RPMI7951 (cell line): Measurements from ENCODE around the gene SKI. TPM values are rescaled to one million over a fixed set of nuclear protein-coding genes. Genes with fewer than 3 reads are reported as not detected.

Experiments
- DNase-seq: peaks from one replicate; pipeline ENCODE4 v3.0.0-alpha.2; 2012; ENCODE audit warnings: low read depth
- total RNA-seq: library from RNA; depleted of rRNA; stranded (reverse); fragments of >200 nt; shearing (Covaris generic); gene quantifications from 2 replicates; pipeline ENCODE4 v1.2.3, GENCODE V29; 2014

The SKI gene
- total RNA-seq, 1 experiment from 2014 or later, result 3.5 TPM

DNA sequence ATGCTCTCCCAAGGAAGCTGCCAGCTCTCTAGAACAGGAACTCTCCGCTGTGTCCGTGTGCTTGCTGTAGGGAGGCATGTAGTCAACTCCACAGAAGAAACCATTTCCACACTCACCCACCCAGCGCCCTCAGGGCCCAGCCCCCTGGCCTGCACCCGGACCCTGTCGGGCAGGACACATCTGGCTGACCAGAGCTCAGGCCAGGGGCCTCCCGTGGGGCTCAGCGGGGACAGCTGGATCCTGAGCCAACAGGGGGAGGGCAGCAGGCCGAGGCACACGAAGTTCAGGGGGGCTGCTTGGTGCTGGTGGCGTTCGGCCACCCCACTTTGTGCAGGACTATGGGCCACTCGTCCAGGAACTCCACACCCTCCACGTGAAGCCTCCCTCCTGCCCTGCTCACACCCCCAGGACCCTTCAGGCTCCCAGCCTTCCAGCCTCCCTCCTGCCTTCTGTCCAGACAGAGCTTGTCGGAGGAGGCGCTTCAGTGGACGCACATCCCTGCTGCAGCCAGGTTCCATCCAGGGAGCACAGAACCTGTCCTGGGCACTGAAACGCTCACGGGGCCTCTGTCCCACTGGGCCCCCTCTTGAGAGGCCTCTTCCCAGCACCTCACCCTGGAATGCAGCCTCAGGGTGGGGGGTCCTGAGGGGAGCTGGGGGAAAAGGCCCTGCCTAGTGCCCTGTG lies 18.6 kb upstream of the SKI start:
- DNase-seq, result no peak

GRCh38 chr1:2210084-2210653 lies 17.9 kb upstream of the SKI start:
- DNase-seq, result no peak

- DNase-seq, result no peak
Measured at GRCh38 chr1:2210786-2211185, 17.3 kb upstream of the SKI start.

DNA sequence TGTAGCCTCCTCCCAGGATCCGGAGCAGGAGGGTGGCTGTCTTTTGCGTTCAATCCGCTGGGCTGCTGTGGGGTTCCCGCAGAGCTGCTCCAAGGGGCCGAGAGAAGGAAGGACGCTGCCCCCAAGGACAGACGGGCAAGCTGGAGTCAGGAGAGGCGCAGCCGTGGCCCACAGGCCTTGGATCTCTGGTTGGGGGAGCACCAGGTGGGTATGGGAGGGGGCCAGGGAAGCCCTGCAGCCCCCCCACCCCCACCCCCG lies 15.9 kb upstream of the SKI start:
- DNase-seq, result no peak

GRCh38 chr1:2212532-2213491 lies 15.3 kb upstream of the SKI start:
- peak; percentile 96 for DNase-seq

DNA sequence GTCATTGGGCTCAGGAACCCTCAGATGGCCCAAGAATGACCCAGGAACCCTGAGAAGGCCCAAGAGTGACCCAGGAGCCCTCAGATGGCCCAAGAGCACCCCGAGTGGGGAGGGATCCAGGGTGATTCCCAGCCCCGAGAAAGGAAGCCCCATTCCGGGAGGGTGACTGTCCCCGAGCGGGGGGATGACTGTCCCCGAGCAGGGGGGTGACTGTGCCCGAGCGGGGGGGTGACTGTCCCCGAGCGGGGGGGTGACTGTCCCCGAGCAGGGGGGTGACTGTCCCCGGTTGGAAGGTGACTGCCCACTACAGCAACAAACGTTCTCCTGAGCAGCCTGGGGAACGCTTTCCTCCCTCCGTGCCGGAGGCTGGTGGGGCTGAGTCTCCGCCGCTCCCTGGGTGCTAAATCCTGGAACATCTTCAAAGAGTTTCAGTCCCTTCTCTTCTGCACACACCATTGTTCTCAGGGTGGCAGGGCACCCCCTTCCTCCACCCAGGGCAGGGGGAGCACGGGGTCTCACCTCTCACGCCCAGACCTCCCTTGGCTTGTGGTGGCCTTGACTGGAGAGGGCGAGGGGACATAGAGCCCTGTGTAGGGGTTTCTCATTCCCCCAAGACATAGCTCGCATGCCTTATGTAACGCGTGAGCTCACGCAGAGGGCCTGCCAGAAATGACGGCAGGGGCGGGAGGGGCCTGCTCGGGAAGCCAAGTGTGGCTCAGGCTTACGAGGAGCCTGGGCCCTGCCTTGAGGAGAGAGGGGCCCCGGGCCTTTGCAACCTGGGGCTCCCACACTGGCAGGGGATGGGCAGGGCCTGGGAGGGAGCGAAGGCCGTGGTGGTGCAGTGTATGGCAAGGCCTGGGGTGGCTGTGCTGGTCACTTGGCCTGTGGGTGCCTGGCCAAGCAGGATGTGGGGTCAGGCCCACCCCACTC lies 14.3 kb upstream of the SKI start:
- no peak for DNase-seq

GRCh38 chr1:2214541-2215241 lies 13.4 kb upstream of the SKI start:
- DNase-seq, result no peak

- no peak for DNase-seq
Measured at GRCh38 chr1:2215329-2215728, 12.8 kb upstream of the SKI start.

GRCh38 chr1:2215909-2216766 lies 12.0 kb upstream of the SKI start:
- no peak for DNase-seq

GRCh38 chr1:2216767-2217058 lies 11.4 kb upstream of the SKI start:
- DNase-seq, result no peak

- no peak for DNase-seq
Measured at GRCh38 chr1:2221271-2221670, 6.8 kb upstream of the SKI start.

GRCh38 chr1:2224170-2224584 lies 3.9 kb upstream of the SKI start:
- DNase-seq, result no peak

GRCh38 chr1:2224631-2225428 lies 3.3 kb upstream of the SKI start:
- no peak for DNase-seq

DNA sequence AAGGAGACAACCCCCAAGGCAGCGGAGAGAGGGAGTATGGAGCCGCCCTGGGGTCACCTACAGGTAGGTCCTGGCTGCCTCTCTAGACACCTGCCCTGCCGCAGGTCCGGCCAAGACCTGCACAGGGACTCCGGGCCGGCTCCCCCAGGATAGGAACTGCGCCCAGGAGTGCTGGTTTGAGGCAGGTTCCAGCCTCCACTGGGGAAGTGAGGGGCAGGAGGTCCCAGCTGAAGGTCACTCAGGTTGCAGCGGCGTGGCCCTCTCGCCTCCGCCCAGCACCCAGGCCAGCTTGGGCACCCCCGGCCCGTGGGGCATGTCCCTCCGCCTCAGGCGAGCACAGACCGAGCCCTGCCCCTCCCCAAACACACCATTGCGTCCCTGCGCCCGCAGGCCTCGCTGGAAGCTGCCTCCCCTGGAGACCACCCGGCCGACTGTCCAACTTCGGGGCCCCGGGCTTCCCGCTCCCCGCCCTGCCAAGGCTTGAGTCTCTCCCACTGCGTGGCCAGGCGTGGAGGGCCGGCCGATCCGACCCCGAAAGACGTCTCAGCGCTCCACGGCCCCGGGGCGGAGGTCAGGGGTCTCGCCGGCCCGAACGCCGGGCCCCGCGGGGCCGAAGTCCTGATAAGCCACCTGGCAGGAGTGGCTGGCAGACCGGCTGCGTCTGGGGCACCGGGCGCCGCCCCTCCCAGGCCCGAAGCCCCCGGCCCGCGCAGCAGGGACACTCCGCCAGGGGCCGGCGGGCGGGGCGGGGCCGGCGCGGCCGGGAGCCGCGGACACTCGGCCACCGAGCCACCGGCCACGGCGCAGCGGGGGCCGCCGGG lies 1.4 kb upstream of the SKI start:
- no peak for DNase-seq

GRCh38 chr1:2227346-2228156 lies 568 bp upstream of the SKI start:
- DNase-seq, result peak; percentile 94

DNA sequence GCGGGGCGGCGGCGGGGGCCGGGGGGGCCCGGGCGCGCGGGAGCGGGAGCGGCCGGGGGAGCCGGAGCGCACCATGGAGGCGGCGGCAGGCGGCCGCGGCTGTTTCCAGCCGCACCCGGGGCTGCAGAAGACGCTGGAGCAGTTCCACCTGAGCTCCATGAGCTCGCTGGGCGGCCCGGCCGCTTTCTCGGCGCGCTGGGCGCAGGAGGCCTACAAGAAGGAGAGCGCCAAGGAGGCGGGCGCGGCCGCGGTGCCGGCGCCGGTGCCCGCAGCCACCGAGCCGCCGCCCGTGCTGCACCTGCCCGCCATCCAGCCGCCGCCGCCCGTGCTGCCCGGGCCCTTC lies 546 bp downstream of the SKI start:
- DNase-seq, result no peak

DNA sequence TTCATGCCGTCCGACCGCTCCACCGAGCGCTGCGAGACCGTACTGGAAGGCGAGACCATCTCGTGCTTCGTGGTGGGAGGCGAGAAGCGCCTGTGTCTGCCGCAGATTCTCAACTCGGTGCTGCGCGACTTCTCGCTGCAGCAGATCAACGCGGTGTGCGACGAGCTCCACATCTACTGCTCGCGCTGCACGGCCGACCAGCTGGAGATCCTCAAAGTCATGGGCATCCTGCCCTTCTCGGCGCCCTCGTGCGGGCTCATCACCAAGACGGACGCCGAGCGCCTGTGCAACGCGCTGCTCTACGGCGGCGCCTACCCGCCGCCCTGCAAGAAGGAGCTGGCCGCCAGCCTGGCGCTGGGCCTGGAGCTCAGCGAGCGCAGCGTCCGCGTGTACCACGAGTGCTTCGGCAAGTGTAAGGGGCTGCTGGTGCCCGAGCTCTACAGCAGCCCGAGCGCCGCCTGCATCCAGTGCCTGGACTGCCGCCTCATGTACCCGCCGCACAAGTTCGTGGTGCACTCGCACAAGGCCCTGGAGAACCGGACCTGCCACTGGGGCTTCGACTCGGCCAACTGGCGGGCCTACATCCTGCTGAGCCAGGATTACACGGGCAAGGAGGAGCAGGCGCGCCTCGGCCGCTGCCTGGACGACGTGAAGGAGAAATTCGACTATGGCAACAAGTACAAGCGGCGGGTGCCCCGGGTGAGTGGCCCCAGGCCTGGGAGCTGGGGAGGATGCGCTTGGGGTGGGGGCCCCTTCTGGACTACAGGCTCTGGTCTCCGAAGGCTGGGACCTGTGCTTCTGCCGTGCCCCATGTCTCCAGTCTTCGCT lies 1.1 kb downstream of the SKI start:
- peak; percentile 76 for DNase-seq
